ENCODE data around the gene HEXD.
"Not testable (repeated sequence)": the region's sequence is repeated elsewhere in the genome, so short reads cannot be mapped to it uniquely, and the experiment has no call there.

Gene HEXD

DNA sequence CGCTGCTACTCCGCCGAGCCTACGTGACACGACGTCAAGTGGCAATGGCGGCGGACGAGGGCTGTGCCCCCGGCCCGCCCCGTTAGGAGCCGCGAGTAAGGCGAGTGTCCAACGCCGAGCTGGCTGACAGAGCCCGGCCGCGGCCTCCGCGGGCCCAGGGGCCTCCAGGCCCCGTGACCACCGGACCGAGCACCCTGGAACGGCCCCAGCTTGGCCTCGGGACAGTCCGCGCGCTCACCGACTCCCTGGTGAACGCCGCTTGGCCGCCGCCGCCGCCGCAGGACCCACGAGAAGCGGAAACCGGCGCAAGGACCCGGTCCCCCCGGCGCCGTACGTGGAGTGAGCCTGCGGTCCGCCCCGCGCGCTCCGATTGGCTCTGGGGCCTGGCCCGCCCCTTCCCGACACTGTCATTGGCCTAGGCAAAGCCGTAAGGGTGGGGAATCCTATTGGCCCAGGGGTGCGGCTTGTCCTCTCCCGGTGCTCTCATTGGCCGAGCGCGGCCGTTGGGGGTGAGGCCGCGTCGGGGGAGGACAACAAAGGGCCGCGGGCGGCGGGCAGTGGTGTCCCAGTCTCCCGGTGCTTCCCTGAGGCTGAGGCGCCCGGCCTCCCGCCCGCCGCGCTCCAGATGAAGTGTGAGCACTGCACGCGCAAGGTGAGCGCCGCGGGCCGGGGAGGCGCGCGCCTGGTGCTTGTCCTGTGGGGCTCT is 40.2 kb downstream of the HEXD start, which contains the start of gene NARF:
NARF (plus strand) TSS at position 563 of the 706 bp plus-strand sequence; CDS start at position 626, 63 bp downstream.
- DNase-seq (ENCODE audit: low read depth), result peak; percentile 98

DNA sequence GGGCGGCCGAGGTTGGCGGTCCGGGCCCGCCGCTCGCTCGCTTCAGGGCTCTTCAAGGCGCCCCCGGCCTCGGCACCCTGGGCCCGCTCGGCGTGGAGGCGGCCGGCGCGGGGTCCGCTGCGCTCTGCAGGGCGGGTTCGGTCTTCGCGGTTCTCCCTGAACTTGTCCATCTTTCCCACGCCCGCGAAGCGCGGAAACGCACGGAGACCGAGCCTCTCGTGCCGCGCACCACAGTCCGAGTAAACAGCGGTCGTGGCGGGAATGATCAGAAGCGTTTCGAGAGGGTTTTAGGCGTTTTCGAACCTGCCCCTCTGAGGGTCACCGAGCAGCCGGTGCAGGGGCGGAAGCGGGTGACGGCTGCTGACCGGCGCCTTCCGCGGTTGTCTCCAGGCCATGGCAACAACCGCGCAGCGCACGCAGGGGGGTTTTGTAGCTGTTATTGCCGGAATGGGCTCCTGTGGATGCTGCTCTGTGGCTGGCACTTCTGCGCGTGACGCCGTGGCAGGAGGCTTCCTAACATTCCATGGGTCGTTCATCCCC is 40.8 kb downstream of the HEXD start:
- DNase-seq (ENCODE audit: low read depth), result no peak

DNA sequence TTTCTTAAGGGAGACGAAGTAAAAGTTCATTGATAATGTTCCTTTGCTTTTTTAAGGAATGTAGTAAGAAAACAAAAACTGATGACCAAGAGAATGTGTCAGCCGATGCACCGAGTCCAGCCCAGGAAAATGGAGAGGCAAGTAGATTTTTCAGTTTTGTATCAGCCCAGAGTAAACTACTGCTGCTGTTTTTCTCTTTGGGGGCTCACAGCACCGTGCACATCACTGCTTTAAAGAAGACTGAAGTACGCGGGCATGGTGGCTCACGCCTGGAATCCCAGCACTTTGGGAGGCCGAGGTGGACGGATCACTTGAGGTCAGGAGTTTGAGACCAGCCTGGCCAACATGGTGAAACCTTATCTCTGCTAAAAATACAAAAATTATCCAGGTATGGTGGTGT is 41.8 kb downstream of the HEXD start:
- DNase-seq (ENCODE audit: low read depth), result not testable (repeated sequence)

DNA sequence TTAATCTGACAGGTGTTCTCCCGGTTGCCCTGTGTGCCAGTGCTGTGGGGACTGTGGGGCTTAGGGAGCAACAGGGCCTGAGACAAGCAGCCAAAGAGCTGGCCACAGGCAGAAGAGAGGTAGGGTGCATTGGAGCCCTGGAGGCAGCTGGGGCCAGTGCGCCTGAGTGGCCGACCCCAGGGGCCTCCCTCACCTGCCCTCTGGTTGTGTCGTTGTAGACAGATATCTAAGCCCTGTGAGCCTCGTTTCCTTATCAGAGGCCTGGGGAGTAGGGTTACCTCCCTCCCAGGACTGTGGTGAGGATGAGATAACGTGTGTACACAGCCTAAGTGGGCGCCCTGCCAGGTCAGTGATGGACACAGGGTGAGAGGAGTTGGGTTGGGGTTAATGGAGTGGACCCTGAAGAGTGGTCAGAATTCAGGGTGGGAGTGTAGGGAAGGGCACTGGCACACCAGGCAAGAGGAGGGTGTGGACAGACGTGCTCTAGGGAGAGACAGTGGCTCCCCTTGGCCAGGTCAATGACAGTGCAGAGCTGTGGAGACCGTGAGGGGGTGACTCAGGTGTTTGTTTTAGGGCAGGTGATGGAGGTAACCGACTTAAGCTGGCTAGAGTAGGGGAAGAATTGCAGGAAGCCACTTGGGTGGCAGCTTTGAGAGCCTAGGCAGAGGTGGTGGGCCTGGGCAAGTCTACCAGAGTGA is 43.8 kb downstream of the HEXD start:
- DNase-seq (ENCODE audit: low read depth), result no peak

DNA sequence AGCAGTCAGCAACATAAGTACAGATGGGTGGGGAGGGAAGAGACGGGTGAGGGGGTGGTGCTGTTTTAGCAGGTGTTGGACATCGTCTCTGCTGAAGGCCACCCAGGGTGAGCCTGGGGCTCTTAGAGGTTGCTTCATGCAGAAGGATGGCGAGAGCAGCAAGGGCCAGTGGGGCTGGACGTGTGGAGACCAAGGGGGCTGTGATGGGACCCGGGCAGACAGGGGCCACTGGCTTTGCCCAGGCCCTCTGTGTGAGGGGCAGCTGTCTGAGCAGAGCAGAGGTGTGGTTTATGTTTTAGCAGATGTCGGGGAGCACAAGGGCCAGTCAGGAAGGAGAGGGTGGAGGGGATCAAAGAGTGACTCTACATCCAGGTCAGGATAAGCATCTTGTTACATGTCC is 45.2 kb downstream of the HEXD start:
- DNase-seq (ENCODE audit: low read depth), result no peak

DNA sequence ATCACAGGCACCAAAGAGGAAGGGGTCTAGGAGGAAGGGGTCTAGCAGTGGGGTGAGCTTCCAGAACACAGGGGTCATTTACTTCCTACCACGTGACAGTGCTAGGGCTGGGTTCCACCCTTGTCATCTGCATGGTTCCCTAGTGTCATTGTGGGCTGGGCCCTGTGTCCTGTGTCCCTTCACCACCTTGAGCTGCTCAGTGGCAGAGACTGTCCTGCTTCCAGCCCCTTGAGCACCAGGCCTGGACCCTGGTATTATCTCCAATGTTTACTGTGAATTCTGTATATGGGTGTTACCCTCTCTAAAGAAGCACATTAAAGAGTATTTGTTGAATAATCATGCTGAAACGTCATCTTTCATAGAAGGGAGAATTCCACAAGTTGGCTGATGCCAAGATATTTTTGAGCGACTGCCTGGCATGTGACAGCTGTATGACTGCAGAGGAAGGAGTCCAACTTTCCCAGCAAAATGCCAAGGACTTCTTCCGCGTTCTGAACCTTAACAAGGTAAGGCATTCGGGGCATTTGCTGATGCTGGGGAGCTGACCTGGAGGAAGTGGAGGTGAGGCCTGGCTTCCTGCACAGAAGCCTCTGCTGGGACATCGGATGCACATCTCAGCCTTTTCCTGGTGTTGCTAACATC is 45.9 kb downstream of the HEXD start:
- DNase-seq (ENCODE audit: low read depth), result no peak

DNA sequence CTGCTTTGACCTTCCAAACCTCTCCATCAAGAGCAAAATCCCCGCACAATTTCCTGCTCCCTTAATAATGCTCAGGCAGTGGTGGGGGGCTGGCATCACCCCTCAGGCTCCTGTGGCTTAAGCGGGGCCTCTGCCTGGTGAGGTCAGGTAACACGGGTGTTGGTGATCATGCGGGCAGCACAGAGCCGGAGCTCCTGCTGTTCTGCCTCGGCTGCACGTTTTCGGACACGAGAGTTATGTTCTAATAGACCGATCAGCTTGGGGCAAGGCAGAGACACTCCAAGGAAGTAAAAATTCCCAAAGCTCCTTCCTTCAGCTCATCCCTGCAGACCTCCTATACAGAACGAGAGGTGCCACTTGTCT is 46.4 kb downstream of the HEXD start:
- no peak for DNase-seq (ENCODE audit: low read depth)

DNA sequence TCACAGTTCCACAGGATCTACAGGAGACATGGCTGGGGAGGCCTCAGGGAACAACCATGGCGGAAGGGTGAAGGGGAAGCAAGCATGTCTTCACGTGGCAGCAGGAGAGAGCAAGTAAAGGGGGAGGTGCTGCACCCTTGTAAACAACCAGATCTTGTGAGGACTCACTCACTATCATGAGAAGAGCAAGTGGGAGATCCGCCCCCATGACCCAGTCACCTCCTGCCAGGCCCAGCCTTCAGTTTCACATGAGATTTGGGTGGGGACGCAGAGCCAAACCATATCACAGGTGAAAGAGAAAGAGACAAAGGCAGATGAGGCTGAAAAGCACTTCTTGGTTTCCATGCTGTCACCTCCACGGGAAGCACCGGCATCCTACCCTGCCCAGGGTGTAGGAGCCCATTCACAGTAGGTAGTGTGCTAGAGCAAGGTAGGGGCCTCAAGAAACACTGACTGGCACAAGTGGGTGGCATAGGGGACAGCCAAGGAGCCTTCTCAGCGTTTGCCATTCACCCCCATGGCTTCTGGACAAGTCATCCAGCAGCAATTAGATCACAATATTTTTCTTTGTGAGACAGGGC is 47.0 kb downstream of the HEXD start:
- no peak for DNase-seq (ENCODE audit: low read depth)

DNA sequence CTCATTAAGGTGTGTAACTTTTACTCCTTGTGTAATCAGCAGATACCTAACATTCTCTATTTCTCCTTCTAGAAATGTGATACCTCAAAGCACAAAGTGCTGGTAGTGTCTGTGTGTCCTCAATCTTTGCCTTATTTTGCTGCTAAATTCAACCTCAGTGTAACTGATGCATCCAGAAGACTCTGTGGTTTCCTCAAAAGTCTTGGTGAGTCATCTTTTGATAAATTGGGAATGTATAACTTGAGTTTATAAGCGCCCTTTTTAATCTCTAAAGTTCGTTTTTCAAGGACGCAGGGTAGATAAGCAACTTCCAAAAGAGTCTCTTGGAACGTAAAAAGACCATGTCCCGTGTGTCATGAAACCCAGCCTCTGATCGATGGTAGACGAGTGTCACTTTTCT is 50.5 kb downstream of the HEXD start:
- no peak for DNase-seq (ENCODE audit: low read depth)

DNA sequence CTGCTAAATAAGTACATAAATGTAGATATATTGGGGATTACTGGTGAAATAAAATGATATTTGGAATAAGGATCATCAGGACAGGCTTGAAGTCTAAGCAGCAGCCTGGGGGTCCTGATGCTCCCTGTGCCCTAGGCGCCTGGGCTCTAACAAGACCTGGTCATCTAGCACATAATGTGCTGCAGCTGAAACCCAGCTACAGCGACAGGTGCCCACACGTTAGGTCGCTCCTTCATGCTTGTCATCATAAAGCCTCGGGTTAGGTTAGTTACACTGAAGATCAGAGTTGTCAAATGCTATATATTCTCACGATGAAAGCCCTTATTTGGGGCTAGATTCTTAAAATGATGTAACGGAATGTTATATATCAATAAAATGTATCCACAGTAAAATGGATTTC is 51.9 kb downstream of the HEXD start:
- DNase-seq (ENCODE audit: low read depth), result no peak

DNA sequence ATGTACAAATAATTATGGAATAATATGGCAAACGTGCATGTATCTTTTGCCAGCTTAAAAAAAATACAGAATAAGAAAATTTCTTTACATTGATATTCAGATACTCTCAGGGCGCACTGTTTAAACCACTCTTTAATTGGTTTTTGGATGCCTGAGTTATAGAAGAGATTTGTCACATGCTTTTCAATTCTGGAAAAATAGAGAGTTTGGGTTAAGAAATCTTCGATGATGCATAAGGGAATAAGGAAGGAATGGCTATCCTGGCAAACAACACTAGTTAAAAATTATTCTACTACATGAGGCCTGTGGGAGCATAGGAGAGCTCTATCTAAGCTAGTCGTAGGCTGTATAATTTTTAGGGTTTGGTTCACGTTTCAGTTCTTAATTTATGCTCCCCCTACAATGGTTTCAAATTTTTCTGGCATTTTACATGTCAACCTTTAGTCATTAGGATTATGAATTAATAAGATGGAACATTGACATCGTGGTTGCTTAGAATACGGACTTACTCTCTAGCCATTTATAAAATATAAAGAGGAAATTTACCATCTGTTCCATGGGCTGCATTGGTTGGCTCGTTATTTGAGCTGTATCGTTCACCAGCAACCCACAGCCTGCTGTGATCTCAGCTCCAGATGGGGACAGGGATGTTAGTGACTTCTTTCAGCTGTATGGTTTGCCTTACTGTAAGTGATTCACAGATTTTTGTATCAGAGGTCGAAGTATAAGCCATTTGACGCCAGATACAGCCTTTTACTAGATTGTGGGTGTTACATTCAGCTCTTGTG is 56.3 kb downstream of the HEXD start:
- no peak for DNase-seq (ENCODE audit: low read depth)

DNA sequence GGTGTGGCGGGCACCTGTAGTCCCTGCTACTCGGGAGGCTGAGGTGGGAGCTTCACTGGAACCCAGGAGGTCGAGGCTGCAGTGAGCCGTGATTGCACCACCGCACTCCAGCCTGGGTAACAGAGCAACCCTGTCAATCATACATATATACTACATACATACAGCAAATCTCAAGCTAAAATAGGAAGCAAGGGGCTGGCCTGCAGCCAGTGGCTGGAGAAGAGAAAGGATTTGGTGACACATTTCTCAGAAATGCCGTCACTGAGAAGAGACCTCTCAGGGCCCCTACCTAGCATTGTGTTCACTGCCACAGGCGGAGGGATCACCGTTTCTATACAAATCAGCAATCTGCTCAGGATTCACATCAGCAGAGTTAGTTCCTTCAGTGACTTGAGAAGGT is 57.3 kb downstream of the HEXD start:
- DNase-seq (ENCODE audit: low read depth), result no peak

DNA sequence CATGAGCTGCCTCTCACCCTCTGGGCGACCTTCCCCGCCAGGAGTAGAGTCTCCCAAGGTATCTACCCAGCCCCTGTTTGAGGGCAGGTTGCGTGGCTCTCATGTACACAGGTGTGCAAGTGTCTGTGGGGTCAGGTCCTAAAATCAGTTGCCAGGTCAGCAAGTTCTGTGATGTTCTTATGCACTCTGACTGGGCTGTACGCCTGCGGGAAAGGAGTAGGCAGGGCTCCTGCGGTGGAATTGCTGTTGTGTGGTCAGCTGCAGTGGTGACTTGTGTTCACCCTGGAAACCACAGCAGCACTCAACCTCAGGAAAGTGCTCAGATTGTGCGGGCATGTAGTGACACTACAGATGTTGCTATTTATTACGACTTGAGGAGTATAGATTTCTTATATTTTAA is 59.8 kb downstream of the HEXD start:
- no peak for DNase-seq (ENCODE audit: low read depth)

DNA sequence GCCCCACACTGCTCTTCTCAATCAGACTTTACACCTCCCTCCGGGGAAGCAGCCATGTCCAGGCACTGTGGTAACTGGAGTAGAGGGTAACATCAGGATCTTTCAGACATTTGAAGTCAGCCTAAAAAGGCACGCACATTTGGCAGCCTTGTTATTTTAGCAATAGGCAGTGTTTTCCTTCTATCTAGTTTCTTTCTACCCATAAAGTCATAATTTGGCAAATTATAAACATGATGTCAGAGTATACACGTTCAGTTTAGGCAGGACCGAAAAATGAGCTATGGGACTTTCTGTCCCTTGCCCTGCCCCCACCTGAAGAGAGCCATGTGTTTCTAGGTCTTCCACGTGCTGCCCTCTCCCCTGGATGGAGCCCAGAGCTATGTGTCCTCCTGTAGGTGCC is 61.5 kb downstream of the HEXD start:
- no peak for DNase-seq (ENCODE audit: low read depth)

DNA sequence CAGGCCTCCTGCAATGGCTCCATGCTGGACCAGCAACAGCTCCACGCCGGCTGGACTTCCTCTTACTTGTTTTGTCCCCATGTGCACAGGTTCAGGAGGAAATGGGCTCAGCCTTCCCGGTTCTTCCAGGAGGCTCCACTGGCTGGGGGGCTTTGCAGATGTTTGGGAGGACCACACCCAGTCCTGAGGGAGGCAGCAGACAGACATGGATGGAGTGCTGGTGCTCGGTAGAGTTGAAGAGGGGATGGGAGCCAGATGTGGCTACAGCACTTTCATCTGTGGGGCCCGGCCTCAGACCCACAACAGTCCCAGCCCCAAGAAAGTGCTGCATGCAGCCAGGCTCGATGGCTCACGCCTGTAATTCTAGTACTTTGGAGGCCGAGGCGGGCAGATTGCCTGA is 62.2 kb downstream of the HEXD start:
- no peak for DNase-seq (ENCODE audit: low read depth)

DNA sequence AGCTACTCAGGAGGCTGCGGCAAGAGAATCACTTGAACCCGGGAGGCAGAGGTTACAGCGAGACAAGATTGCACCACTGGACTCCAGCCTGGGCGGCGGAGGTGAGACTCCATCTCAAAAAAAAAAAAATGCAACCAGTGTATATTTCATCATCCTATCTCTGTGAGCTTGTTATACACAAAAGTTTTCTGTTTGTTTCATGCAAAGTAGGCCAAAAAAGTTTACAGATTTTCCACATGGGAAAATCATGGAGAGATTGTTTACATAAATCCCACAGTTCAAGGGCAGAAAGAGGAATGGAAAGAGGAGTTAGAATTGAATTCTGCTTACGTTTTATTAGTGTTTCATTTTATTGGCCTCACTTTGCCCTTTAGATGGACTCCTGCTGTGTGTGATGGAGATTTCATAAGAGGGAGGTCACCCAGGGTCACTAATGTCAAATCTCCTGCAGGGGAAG is 65.1 kb downstream of the HEXD start:
- DNase-seq (ENCODE audit: low read depth), result no peak

DNA sequence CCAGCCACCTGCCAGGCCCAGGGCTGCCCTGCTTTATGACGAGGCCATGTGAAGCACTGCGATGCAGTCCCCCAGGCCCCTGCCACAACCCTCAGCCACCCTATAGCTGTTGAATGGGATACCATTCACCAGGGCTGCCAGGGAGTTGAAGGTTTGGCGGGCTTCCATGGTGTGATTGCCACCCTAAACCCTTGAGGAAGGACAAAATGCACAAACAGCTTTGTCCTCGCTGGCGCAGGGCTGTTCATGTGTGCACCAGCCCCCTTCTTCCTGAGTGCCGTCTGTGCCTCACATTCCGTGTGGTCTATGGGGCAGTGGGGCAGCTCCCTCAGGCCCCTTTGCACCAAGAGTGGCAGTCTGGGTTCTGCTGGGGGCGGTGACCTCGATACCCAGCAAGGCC is 65.7 kb downstream of the HEXD start:
- no peak for DNase-seq (ENCODE audit: low read depth)

DNA sequence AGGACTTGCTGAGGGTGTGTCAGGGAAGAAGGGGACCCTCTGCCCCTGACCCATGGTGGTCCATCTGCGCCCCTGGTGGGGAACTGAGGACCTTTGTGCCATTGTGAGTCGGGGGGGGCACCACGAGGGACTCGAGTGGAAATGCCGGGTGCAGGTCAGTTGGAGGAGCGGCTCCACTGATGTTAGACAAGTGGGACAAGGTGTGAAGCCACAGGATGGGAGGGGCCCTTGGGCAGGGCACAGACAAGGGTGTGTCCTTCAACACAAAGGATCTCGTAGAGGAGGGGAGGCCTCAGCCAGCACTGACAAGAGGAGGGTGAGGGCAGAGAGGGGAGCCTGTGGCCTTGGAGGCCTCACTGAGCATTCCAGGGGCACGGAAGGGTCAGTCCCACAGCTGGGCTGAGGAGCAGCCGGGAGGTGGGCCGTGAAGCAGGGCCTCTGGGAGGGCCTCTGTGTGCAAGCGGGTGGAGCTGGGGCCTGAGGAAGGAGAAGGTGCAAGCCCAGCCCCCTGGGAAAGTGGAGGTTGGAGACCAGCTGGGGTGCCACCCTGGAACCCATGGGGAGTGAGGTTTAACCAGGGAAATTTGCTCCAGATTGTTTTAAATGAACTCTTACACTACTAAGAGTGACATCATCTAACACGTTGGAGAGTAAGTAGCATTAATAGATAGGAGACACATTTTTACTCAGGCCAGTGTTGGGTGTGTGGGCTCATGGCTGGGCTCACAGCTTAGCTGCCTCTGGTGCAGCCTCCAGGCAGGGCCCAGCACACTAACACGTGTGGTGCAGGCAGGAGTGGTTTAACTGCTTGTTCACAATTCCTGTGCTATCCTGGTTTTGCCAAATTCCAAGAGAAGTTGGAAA is 68.3 kb downstream of the HEXD start:
- no peak for DNase-seq (ENCODE audit: low read depth)

DNA sequence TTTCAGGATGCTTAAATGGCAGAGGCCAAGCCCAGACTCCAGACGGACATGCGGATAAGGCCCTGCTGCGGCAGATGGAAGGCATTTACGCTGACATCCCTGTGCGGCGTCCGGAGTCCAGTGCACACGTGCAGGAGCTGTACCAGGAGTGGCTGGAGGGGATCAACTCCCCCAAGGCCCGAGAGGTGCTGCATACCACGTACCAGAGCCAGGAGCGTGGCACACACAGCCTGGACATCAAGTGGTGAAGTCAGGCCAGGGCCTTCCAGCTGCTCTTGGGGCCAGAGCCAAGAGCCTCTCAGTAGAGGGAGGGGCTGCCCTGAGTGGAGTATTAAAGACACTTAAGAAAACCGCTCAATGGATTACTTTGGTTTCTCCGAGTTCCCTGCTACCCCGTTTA is 69.8 kb downstream of the HEXD start:
- no peak for DNase-seq (ENCODE audit: low read depth)

DNA sequence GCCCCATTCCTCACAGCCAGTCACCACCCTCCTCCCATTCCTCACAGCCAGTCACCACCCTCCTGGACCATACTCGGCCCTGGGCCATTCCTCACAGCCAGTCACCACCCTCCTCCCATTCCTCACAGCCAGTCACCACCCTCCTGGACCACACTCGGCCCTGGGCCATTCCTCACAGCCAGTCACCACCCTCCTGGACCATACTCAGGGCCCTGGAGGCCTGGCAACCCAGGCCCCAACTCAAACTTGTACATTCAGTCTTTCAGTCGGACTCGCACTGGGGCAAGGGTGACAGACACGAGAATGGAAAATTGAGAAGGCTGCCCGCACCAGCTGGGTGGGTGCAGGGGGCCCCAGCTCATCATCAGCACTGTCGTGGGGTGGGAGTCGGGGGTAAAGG is 71.0 kb downstream of the HEXD start:
- DNase-seq (ENCODE audit: low read depth), result peak; percentile 82
